Urinary bladder (tissue), 4 donors: Measurements from ENCODE around the gene CDC27. TPM values are rescaled to one million over a fixed set of nuclear protein-coding genes. Genes with fewer than 3 reads are reported as not detected.
"Not testable (repeated sequence)": the region's sequence is repeated elsewhere in the genome, so short reads cannot be mapped to it uniquely, and the experiment has no call there.

ENCODE experiments used
- DNase-seq: peaks from one replicate; pipeline ENCODE4 v3.0.0-alpha.2; 2015; ENCODE audit errors: extremely low spot score
- H3K27ac ChIP-seq: one replicate; pipeline ENCODE4 v1.5.1; 2013; ENCODE audit warnings: low read depth, mild to moderate bottlenecking, moderate library complexity
- H3K36me3 ChIP-seq: one replicate; pipeline ENCODE4 v1.6.1; 2013; ENCODE audit warnings: mild to moderate bottlenecking, moderate library complexity; ENCODE audit not compliant: insufficient read depth
- H3K4me1 ChIP-seq: one replicate; pipeline ENCODE4 v1.6.1; 2013; ENCODE audit warnings: mild to moderate bottlenecking, moderate library complexity; ENCODE audit not compliant: insufficient read depth
- H3K4me3 ChIP-seq: one replicate; pipeline ENCODE4 v1.5.1; 2013; ENCODE audit warnings: low read depth, low read length
- WGBS: extraction: QIAGEN DNeasy Blood & Tissue Kit; methylation state at CpG from one replicate; pipeline ENCODE4 v1.1.7; 2013; 5-methylcytosine and 5-hydroxymethylcytosine counted together
- polyA plus RNA-seq: library from polyadenylated mRNA; stranded (reverse); fragments of 200-250 nt; gene quantifications from one replicate; pipeline ENCODE4 v1.2.3, GENCODE V29; 2013
- total RNA-seq: library from RNA; depleted of rRNA; stranded (reverse); fragments of >200 nt; gene quantifications from one replicate; pipeline ENCODE4 v1.2.3, GENCODE V29; 2014
- donor health status: healthy with polysubstance abuse.
- donor health status: healthy.

CDC27 gene
- total and polyA plus RNA-seq, 2 donors: 33.8 to 110 TPM

- H3K36me3 ChIP-seq, DNase-seq, H3K4me3 ChIP-seq, H3K4me1 ChIP-seq, H3K27ac ChIP-seq: not testable (repeated sequence)
- 89% methylated on average over 1 of the region's 1 CpG for WGBS
These were observed 114.7 kb downstream of the CDC27 start for GRCh38 chr17:47074361-47074760.

DNA sequence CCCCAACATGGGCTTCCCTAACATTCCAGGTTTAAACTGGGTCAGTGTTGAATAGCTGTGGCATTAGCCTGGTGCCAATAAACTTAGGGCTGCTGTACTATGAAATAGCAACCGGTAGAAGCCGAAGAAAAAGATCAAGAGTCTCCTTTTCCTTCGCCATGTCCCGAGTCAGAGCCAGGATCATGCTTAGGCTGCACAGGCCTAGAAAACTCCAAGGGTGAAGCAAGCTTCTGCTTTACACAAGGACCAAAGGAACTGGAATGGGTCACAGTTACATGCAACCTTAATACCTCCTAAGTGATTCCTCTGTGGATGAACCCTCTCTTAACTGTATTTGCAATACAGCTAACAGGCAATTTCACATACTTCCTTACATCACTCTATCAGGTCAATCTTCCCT, 115.5 kb downstream of the CDC27 start:
- H3K4me1 ChIP-seq, H3K36me3 ChIP-seq, H3K4me3 ChIP-seq, DNase-seq, H3K27ac ChIP-seq: not testable (repeated sequence)
- WGBS: 77% methylated on average over 4 of the region's 4 CpGs

GRCh38 chr17:47072886-47073285, 116.2 kb downstream of the CDC27 start:
- Histone ChIP-seq H3K27ac (no peak overlapping the region), H3K4me1 (no peaks in the 10 kb centered on the region), H3K4me3 (no peak overlapping the region), H3K36me3 (no peaks in the 10 kb centered on the region)
- 61% methylated on average over 5 of the region's 5 CpGs for WGBS
- no peak for DNase-seq

- not testable (repeated sequence) for H3K27ac ChIP-seq, H3K4me3 ChIP-seq, H3K36me3 ChIP-seq, DNase-seq, H3K4me1 ChIP-seq
- 87% methylated on average over 2 of the region's 2 CpGs for WGBS
These were observed 117.9 kb downstream of the CDC27 start for GRCh38 chr17:47071171-47071570.

GRCh38 chr17:47070266-47070665, 118.8 kb downstream of the CDC27 start:
- H3K4me1 ChIP-seq, H3K36me3 ChIP-seq, DNase-seq, H3K27ac ChIP-seq, H3K4me3 ChIP-seq: not testable (repeated sequence)
- 78% methylated on average over 4 of the region's 4 CpGs for WGBS

Other genes starting within 250 kb of the CDC27 start
- gene RPRML, start 210.0 kb downstream of the CDC27 start, total RNA-seq: not detected
- gene RPRML, start 210.0 kb downstream of the CDC27 start, polyA plus RNA-seq: not detected
- 31.7 TPM for gene MYL4, start 20.1 kb upstream of the CDC27 start, total RNA-seq
- gene MYL4, start 20.1 kb upstream of the CDC27 start, polyA plus RNA-seq: 0.53 TPM
- 20.2 TPM for gene ITGB3, start 64.5 kb upstream of the CDC27 start, total RNA-seq
- 19.2 TPM for gene ITGB3, start 64.5 kb upstream of the CDC27 start, polyA plus RNA-seq
- 25.0 TPM for gene EFCAB13, start 134.7 kb upstream of the CDC27 start, total RNA-seq
- 1.4 TPM for gene EFCAB13, start 134.7 kb upstream of the CDC27 start, polyA plus RNA-seq